Liver (tissue), 9 donors: ENCODE results near the gene PRG3. TPM values are rescaled to one million over a fixed set of nuclear protein-coding genes. Genes with fewer than 3 reads are reported as not detected.

Experiments used
- DNase-seq: peaks from one replicate; pipeline ENCODE4 v3.0.0-alpha.2; 2017; ENCODE audit warnings: low spot score
- H3K27ac ChIP-seq, 2 donors: one replicate each; pipeline ENCODE4 v1.7.0; 2013; ENCODE audit warnings: inconsistent platforms in 2 of 2, low read length in 2 of 2, control low read depth in 1 of 2, low read depth in 1 of 2, mild to moderate bottlenecking in 1 of 2
- H3K27me3 ChIP-seq, 4 donors: one replicate each; pipeline versions ENCODE4 v1.6.1 to v1.7.0; 2013; ENCODE audit warnings: low read length in 3 of 4, inconsistent platforms in 1 of 4, mild to moderate bottlenecking in 1 of 4, moderate library complexity in 1 of 4; ENCODE audit not compliant: control insufficient read depth in 4 of 4, insufficient read depth in 4 of 4
- H3K36me3 ChIP-seq, 4 donors: one replicate each; pipeline versions ENCODE4 v1.6.1 to v1.7.0; 2013; ENCODE audit warnings: low read length in 3 of 4, mild to moderate bottlenecking in 3 of 4, low read depth in 1 of 4, moderate library complexity in 1 of 4; ENCODE audit not compliant: control insufficient read depth in 4 of 4, insufficient read depth in 3 of 4
- H3K4me1 ChIP-seq, 4 donors: one replicate each; pipeline versions ENCODE4 v1.6.1 to v1.7.0; 2013; ENCODE audit warnings: low read length in 3 of 4, mild to moderate bottlenecking in 3 of 4, moderate library complexity in 1 of 4; ENCODE audit not compliant: control insufficient read depth in 4 of 4, insufficient read depth in 4 of 4
- H3K4me3 ChIP-seq, 3 donors: one replicate each; pipeline versions ENCODE4 v1.6.1 to v1.7.0; 2013; ENCODE audit warnings: low read length in 3 of 3, control low read depth in 1 of 3, low read depth in 1 of 3, mild to moderate bottlenecking in 1 of 3
- H3K9ac ChIP-seq, 2 donors: one replicate each; pipeline ENCODE4 v1.7.0; 2013; ENCODE audit warnings: low read length in 2 of 2, mild to moderate bottlenecking in 2 of 2, moderate library complexity in 2 of 2, control low read depth in 1 of 2, low read depth in 1 of 2
- H3K9me3 ChIP-seq, 4 donors: one replicate each; pipeline versions ENCODE4 v1.6.1 to v1.7.0; 2013; ENCODE audit warnings: low read length in 3 of 4; ENCODE audit not compliant: control insufficient read depth in 4 of 4
- CTCF ChIP-seq: fragments of 150-350 bp; IDR thresholded peaks from 2 replicates; pipeline ENCODE4 v1.5.1; 2017; ENCODE audit warnings: improper control_type of control experiment, low read depth, low read length; ENCODE audit not compliant: missing input control
- EGR1 ChIP-seq, 2 donors: IDR thresholded peaks; 2 replicates each; pipeline ENCODE4 v1.6.1; 2016 to 2018; ENCODE audit warnings: antibody characterized with exemption in 2 of 2, low read depth in 2 of 2
- FOXA1 ChIP-seq: IDR thresholded peaks from 2 replicates; pipeline ENCODE4 v1.6.1; 2016; ENCODE audit warnings: antibody characterized with exemption
- FOXA2 ChIP-seq: IDR thresholded peaks from 2 replicates; pipeline ENCODE4 v1.6.1; 2016; ENCODE audit warnings: antibody characterized with exemption
- GABPA ChIP-seq, 2 donors: IDR thresholded peaks in 1 of 2; conservative IDR thresholded peaks in 1 of 2; 2 replicates each; pipeline ENCODE4 v1.6.1; 2016; ENCODE audit warnings: antibody characterized with exemption in 2 of 2, mild to moderate bottlenecking in 1 of 2, moderate library complexity in 1 of 2
- HNF4A ChIP-seq, 2 donors: conservative IDR thresholded peaks; 2 replicates each; pipeline ENCODE4 v1.6.1; 2016; ENCODE audit warnings: antibody characterized with exemption in 2 of 2, mild to moderate bottlenecking in 2 of 2
- HNF4G ChIP-seq: IDR thresholded peaks from 2 replicates; pipeline ENCODE4 v1.6.1; 2016; ENCODE audit warnings: antibody characterized with exemption
- JUND ChIP-seq, 2 donors: IDR thresholded peaks; 2 replicates each; pipeline ENCODE4 v1.6.1; 2016; ENCODE audit warnings: antibody characterized with exemption in 2 of 2
- RAD21 ChIP-seq, 2 donors: IDR thresholded peaks; 2 replicates each; pipeline ENCODE4 v1.6.1; 2016; ENCODE audit warnings: antibody characterized with exemption in 2 of 2, mild to moderate bottlenecking in 2 of 2
- RXRA ChIP-seq, 2 donors: IDR thresholded peaks; 2 replicates each; pipeline ENCODE4 v1.6.1; 2017 to 2018; ENCODE audit warnings: antibody characterized with exemption in 2 of 2, mild to moderate bottlenecking in 1 of 2
- YY1 ChIP-seq: IDR thresholded peaks from 2 replicates; pipeline ENCODE4 v1.6.1; 2016; ENCODE audit warnings: antibody characterized with exemption, mild to moderate bottlenecking
- WGBS: extraction: QIAGEN DNeasy Blood & Tissue Kit; methylation state at CpG from one replicate; pipeline ENCODE4 v1.1.7; 2013; 5-methylcytosine and 5-hydroxymethylcytosine counted together
- polyA plus RNA-seq, 2 donors: library from polyadenylated mRNA; stranded (reverse) in 1 of 2; unstranded in 1 of 2; fragments of 200-250 nt in 1 of 2; fragments of >200 nt in 1 of 2; fragmentation: Nextera tagmentation in 1 of 2; extraction: Ambion mirVana in 1 of 2; gene quantifications; one replicate each; pipeline versions ENCODE4 v1.2.1 to v1.2.3, GENCODE V29; 2013 to 2015
- total RNA-seq, 2 donors: library from RNA; depleted of rRNA; stranded (reverse); fragments of >200 nt; gene quantifications; one replicate each; pipeline ENCODE4 v1.2.3, GENCODE V29; 2014
- TF ChIP-seq, protein P1 (sequence below): IDR thresholded peaks from 2 replicates; pipeline ENCODE4 v1.6.1; 2016; ENCODE audit warnings: antibody characterized with exemption
- TF ChIP-seq, protein P2 (sequence below): IDR thresholded peaks from 2 replicates; pipeline ENCODE4 v1.6.1; 2016; ENCODE audit warnings: antibody characterized with exemption, mild to moderate bottlenecking
- TF ChIP-seq, protein P3 (sequence below): IDR thresholded peaks from 2 replicates; pipeline ENCODE4 v1.6.1; 2016; ENCODE audit warnings: antibody characterized with exemption
- TF ChIP-seq, protein P4 (sequence below): IDR thresholded peaks from 2 replicates; pipeline ENCODE4 v1.6.1; 2016; ENCODE audit warnings: antibody characterized with exemption
- donor health status: healthy.
- donor health status: healthy.
- donor health status: healthy.
- donor health status: healthy.
- donor health status: healthy.

Gene PRG3
- total and polyA plus RNA-seq, 4 donors, result 0.22 to 4.9 TPM; not detected in 2

- TF ChIP-seq, protein P1, sequence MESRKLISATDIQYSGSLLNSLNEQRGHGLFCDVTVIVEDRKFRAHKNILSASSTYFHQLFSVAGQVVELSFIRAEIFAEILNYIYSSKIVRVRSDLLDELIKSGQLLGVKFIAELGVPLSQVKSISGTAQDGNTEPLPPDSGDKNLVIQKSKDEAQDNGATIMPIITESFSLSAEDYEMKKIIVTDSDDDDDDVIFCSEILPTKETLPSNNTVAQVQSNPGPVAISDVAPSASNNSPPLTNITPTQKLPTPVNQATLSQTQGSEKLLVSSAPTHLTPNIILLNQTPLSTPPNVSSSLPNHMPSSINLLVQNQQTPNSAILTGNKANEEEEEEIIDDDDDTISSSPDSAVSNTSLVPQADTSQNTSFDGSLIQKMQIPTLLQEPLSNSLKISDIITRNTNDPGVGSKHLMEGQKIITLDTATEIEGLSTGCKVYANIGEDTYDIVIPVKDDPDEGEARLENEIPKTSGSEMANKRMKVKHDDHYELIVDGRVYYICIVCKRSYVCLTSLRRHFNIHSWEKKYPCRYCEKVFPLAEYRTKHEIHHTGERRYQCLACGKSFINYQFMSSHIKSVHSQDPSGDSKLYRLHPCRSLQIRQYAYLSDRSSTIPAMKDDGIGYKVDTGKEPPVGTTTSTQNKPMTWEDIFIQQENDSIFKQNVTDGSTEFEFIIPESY, result no peak
Measured at GRCh38 chr11:57348052-57348451, 32.9 kb downstream of the PRG3 start (continued).

DNA sequence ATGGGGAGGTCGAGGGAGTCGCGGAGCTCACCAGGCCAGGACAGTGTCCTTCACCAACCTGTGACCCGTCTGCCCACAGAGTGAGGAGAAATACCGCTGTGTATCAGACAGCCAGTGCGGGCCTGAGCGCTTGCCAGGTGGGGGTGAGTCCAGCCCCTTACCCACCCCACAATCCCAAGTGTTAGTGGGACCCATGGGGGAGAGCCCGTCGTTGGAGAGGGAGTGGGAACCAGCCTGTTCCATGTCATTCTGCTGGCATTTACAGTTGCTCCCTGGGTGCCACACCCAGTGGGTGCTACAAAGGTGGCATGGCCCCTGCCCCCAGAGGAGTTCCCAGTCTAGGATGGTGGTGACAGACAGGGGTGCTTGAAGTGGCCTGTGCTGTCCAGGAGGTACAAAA, 33.6 kb downstream of the PRG3 start:
- H3K9ac ChIP-seq, result no peak overlapping the region
- no peaks in the 10 kb centered on the region for H3K27me3 ChIP-seq
- H3K36me3 ChIP-seq, result no peaks in the 10 kb centered on the region
- peaks cover 0 to 11% (median 5%) of the 10 kb centered on the region in 4 donors for H3K4me1 ChIP-seq
- no peak for TF ChIP-seq GABPA (IDR thresholded peaks at IDR 0.05 in 1 of 2, conservative IDR thresholded peaks at IDR 0.05 in 1 of 2)
- TF ChIP-seq YY1, result no peak
- TF ChIP-seq EGR1 (IDR thresholded peaks at IDR 0.05; ENCODE audit: low read depth in 2 of 2), result no peak
- TF ChIP-seq, protein P2, sequence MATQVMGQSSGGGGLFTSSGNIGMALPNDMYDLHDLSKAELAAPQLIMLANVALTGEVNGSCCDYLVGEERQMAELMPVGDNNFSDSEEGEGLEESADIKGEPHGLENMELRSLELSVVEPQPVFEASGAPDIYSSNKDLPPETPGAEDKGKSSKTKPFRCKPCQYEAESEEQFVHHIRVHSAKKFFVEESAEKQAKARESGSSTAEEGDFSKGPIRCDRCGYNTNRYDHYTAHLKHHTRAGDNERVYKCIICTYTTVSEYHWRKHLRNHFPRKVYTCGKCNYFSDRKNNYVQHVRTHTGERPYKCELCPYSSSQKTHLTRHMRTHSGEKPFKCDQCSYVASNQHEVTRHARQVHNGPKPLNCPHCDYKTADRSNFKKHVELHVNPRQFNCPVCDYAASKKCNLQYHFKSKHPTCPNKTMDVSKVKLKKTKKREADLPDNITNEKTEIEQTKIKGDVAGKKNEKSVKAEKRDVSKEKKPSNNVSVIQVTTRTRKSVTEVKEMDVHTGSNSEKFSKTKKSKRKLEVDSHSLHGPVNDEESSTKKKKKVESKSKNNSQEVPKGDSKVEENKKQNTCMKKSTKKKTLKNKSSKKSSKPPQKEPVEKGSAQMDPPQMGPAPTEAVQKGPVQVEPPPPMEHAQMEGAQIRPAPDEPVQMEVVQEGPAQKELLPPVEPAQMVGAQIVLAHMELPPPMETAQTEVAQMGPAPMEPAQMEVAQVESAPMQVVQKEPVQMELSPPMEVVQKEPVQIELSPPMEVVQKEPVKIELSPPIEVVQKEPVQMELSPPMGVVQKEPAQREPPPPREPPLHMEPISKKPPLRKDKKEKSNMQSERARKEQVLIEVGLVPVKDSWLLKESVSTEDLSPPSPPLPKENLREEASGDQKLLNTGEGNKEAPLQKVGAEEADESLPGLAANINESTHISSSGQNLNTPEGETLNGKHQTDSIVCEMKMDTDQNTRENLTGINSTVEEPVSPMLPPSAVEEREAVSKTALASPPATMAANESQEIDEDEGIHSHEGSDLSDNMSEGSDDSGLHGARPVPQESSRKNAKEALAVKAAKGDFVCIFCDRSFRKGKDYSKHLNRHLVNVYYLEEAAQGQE, result no peak
- no peak for TF ChIP-seq FOXA1
- TF ChIP-seq, protein P3, sequence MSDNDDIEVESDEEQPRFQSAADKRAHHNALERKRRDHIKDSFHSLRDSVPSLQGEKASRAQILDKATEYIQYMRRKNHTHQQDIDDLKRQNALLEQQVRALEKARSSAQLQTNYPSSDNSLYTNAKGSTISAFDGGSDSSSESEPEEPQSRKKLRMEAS, result no peak
- TF ChIP-seq HNF4G, result no peak
- TF ChIP-seq, protein P1, result no peak
- no peak for TF ChIP-seq HNF4A (conservative IDR thresholded peaks at IDR 0.05)
- TF ChIP-seq, protein P4, sequence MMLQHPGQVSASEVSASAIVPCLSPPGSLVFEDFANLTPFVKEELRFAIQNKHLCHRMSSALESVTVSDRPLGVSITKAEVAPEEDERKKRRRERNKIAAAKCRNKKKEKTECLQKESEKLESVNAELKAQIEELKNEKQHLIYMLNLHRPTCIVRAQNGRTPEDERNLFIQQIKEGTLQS, result no peak
- no peak for TF ChIP-seq RXRA (IDR thresholded peaks at IDR 0.05)
- no peak for TF ChIP-seq CTCF
- no peak for TF ChIP-seq RAD21 (IDR thresholded peaks at IDR 0.05)
- TF ChIP-seq JUND (IDR thresholded peaks at IDR 0.05), result no peak
- no peak for TF ChIP-seq FOXA2
- 93% methylated on average over 9 of the region's 9 CpGs for WGBS
- no peak for DNase-seq
- no peak overlapping the region for H3K4me3 ChIP-seq
- no peak overlapping the region for H3K27ac ChIP-seq
- peaks cover 0 to 2% (median 0%) of the 10 kb centered on the region in 4 donors for H3K9me3 ChIP-seq
